ENCODE data around the gene CEMIP2. TPM values are rescaled to one million over a fixed set of nuclear protein-coding genes. Genes with fewer than 3 reads are reported as not detected.

The CEMIP2 gene
- total RNA-seq, 1 experiment from 2014 or later, result 16.0 TPM

DNA sequence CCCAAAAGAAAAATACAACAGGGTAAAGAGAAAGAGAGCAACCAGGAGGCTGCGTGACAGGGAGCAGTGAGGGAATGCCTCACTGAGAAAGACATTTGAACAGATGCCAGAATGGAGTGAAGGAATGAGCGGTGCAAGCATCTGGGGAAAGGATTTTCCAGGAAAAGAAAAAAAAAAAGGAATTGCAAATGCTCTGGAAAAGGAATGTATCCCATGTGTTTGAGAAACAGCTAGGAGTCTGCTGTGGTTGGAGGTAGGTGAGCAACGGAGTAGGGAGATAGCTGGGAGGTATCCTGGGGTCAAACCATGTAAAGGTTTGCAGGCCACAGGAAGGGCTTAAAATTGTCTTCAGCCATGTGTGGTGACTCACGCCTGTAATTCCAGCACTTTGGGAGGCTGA lies 23.6 kb upstream of the CEMIP2 start:
- Histone ChIP-seq H3K4me2 (ENCODE audit: low read length) (no peak overlapping the region), H3K4me1 (ENCODE audit: insufficient read depth, low read length) (peaks cover 22% of the 10 kb centered on the region), H3K36me3 (ENCODE audit: low read depth, low read length) (no peaks in the 10 kb centered on the region), H2AFZ (ENCODE audit: low read length) (no peak overlapping the region), H4K20me1 (ENCODE audit: low read length) (no peaks in the 10 kb centered on the region), H3K4me3 (ENCODE audit: low read length) (no peak overlapping the region), H3K79me2 (ENCODE audit: low read length) (no peaks in the 10 kb centered on the region), H3K9ac (ENCODE audit: low read length) (no peak overlapping the region), H3K9me3 (ENCODE audit: low read length) (no peaks in the 10 kb centered on the region), H3K27me3 (ENCODE audit: low read length) (no peaks in the 10 kb centered on the region), H3F3A (ENCODE audit: low read length, unreplicated experiment) (no peaks in the 10 kb centered on the region), H3K27ac (ENCODE audit: low read length) (no peak overlapping the region), H3K9me2 (replicated peaks; ENCODE audit: low read length) (no peaks in the 10 kb centered on the region)
- ChIA-PET CTCF (interaction anchor here (0.5 kb wide), 1 partner anchor 27 kb away, joined by 4 read pairs; no protein-coding TSS in a partner anchor), POLR2A (ENCODE audit: unreplicated experiment) (interaction anchor here (0.8 kb wide), 1 partner anchor 560 kb away, joined by 5 read pairs; no protein-coding TSS in a partner anchor)
- TF ChIP-seq EZH2 (IDR thresholded peaks at IDR 0.05; ENCODE audit: low read length, unreplicated experiment), result no peak
- no peak for TF ChIP-seq EZH2phosphoT487 (IDR thresholded peaks at IDR 0.05; ENCODE audit: borderline replicate concordance, low read length)
- TF ChIP-seq, protein P1, sequence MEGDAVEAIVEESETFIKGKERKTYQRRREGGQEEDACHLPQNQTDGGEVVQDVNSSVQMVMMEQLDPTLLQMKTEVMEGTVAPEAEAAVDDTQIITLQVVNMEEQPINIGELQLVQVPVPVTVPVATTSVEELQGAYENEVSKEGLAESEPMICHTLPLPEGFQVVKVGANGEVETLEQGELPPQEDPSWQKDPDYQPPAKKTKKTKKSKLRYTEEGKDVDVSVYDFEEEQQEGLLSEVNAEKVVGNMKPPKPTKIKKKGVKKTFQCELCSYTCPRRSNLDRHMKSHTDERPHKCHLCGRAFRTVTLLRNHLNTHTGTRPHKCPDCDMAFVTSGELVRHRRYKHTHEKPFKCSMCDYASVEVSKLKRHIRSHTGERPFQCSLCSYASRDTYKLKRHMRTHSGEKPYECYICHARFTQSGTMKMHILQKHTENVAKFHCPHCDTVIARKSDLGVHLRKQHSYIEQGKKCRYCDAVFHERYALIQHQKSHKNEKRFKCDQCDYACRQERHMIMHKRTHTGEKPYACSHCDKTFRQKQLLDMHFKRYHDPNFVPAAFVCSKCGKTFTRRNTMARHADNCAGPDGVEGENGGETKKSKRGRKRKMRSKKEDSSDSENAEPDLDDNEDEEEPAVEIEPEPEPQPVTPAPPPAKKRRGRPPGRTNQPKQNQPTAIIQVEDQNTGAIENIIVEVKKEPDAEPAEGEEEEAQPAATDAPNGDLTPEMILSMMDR (conservative IDR thresholded peaks at IDR 0.05; ENCODE audit: low read depth, low read length), result no peak
- ATAC-seq (no peak), DNase-seq (no peak)
- intact Hi-C loops (cut with micrococcal nuclease), result no loop called here
- no TSS peak for BruUV-seq (replicated peaks)

DNA sequence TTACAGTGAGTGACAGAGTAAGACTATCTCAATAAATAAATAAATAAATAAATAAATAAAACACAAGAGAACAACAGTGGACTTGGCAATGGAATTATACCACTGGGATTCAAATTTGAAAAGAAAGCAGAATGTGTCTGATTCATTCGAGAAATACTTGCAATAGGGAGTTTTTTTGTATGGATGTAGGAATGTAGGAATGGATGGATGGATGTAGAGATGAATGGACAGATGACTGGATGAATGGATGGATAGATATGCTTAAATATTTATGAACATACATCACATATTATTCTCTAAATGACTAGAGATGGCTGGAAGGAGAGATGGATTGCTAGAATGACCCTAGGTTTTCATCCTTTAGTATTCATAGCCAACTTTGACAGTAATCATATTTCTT lies 22.0 kb upstream of the CEMIP2 start:
- ChIA-PET POLR2A (ENCODE audit: unreplicated experiment) (no interaction called here), CTCF (no interaction called here)
- no TSS peak for BruUV-seq (replicated peaks)
- Histone ChIP-seq H4K20me1 (ENCODE audit: low read length) (no peaks in the 10 kb centered on the region), H3K9me2 (replicated peaks; ENCODE audit: low read length) (no peaks in the 10 kb centered on the region), H3K27ac (ENCODE audit: low read length) (no peak overlapping the region), H3K36me3 (ENCODE audit: low read depth, low read length) (no peaks in the 10 kb centered on the region), H3K4me1 (ENCODE audit: insufficient read depth, low read length) (peaks cover 22% of the 10 kb centered on the region), H3K27me3 (ENCODE audit: low read length) (no peaks in the 10 kb centered on the region), H3K4me2 (ENCODE audit: low read length) (no peak overlapping the region), H3K79me2 (ENCODE audit: low read length) (no peaks in the 10 kb centered on the region), H2AFZ (ENCODE audit: low read length) (no peak overlapping the region), H3K4me3 (ENCODE audit: low read length) (no peak overlapping the region), H3K9me3 (ENCODE audit: low read length) (no peaks in the 10 kb centered on the region), H3K9ac (ENCODE audit: low read length) (no peak overlapping the region), H3F3A (ENCODE audit: low read length, unreplicated experiment) (no peaks in the 10 kb centered on the region)
- TF ChIP-seq, protein P1 (conservative IDR thresholded peaks at IDR 0.05; ENCODE audit: low read depth, low read length), result no peak
- no peak for TF ChIP-seq EZH2phosphoT487 (IDR thresholded peaks at IDR 0.05; ENCODE audit: borderline replicate concordance, low read length)
- TF ChIP-seq EZH2 (IDR thresholded peaks at IDR 0.05; ENCODE audit: low read length, unreplicated experiment), result no peak
- intact Hi-C loops (cut with micrococcal nuclease), result no loop called here
- ATAC-seq, result no peak
- no peak for DNase-seq

DNA sequence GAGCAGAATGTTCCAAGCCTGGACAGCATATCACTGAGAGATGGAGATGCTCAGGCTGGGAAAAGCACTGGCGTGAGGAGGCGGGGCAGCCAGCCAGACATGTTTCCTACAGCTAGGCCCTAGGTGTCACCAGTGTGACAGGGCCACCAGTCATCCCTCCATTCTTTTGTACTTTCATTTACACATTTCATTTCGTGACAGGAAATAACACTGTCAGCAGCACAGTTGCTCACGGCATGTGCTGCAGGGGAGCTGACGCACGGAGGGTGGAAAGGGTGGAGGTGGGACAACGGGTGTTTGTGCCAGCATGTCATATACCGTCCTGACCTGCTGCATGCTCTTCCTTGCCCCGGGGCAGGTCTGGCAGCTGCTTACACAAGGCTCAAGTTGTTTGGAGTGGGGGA lies 14.8 kb upstream of the CEMIP2 start:
- H3K4me3 ChIP-seq (ENCODE audit: low read length), result peak overlapping the region; percentile 48
- intact Hi-C loops (cut with micrococcal nuclease), result no loop called here

More for the DNA sequence above, 14.8 kb upstream of the CEMIP2 start:
- Histone ChIP-seq H3K27me3 (ENCODE audit: low read length) (no peaks in the 10 kb centered on the region), H4K20me1 (ENCODE audit: low read length) (no peaks in the 10 kb centered on the region), H3F3A (ENCODE audit: low read length, unreplicated experiment) (no peaks in the 10 kb centered on the region), H3K4me2 (ENCODE audit: low read length) (peak overlapping the region; percentile 79), H3K9ac (ENCODE audit: low read length) (peak overlapping the region; percentile 40; the same call in 1 of the 2 replicates), H3K27ac (ENCODE audit: low read length) (peak overlapping the region; percentile 70), H3K9me2 (replicated peaks; ENCODE audit: low read length) (no peaks in the 10 kb centered on the region), H2AFZ (ENCODE audit: low read length) (peak overlapping the region; percentile 74), H3K4me1 (ENCODE audit: insufficient read depth, low read length) (peaks cover 22% of the 10 kb centered on the region), H3K36me3 (ENCODE audit: low read depth, low read length) (no peaks in the 10 kb centered on the region), H3K9me3 (ENCODE audit: low read length) (no peaks in the 10 kb centered on the region), H3K79me2 (ENCODE audit: low read length) (no peaks in the 10 kb centered on the region)
- POLR2A ChIA-PET (ENCODE audit: unreplicated experiment), result no interaction called here
- TF ChIP-seq EZH2 (IDR thresholded peaks at IDR 0.05; ENCODE audit: low read length, unreplicated experiment) (no peak), EZH2phosphoT487 (IDR thresholded peaks at IDR 0.05; ENCODE audit: borderline replicate concordance, low read length) (no peak)
- TF ChIP-seq, protein P1 (conservative IDR thresholded peaks at IDR 0.05; ENCODE audit: low read depth, low read length), result no peak
- BruUV-seq (replicated peaks), result no TSS peak
- ATAC-seq, result peak; percentile 75
- CTCF ChIA-PET, result interaction anchor here (0.6 to 1.1 kb wide), 2 partner anchors 14 to 17 kb away, joined by 5 read pairs; no protein-coding TSS in a partner anchor
- peak; percentile 65 for DNase-seq
